ENCODE results near the gene GALNT9. TPM values are rescaled to one million over a fixed set of nuclear protein-coding genes. Genes with fewer than 3 reads are reported as not detected.
"Not testable (repeated sequence)": the region's sequence is repeated elsewhere in the genome, so short reads cannot be mapped to it uniquely, and the experiment has no call there.

Gene GALNT9
- total RNA-seq, result not detected

DNA sequence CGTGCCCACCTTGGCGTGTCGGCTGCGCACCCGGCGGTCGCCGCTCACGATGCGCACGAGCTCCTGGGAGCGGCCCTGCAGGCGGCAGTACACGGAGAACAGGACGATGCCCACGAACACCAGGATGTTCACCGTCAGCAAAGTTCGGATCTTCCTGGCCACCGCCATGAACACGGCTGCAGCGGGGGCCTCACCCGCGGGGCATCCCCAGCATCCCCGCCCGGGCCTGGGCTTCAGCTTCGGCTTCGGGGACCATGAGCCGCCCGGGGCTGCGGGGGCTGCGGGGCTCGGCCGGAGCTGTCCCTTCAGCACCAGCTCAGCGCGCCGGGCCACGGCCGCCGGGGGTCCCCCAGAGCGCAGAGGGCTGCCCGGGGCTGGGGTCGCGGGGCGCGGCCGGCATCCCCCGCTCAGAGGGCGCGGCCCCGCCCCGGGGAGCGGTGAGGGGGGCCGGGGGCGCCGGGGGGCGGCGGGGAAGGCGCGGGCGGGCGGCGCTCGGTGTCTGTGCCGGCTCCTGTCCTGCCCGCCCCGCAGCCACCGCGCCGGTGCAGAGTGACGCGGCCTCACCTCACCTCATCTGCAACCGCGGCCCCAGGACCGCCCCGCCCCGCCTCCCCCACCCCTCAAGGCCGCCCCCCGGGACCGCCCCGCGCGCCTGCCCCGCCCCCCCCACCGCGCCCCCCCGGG is at the start of gene GALNT9:
Gene GALNT9 (minus strand): TSS at position 554 of the 684 bp plus-strand sequence. CDS start 386 bp downstream, at position 168.
- DNase-seq, result no peak
- peaks cover 12 to 35% (median 12%) of the 10 kb centered on the region in 3 donors for H3K4me1 ChIP-seq
- no peak within 1 kb of the TSS for H3K27ac ChIP-seq
- WGBS, 2 donors, result no CpG with 5 or more reads among the region's 86 CpGs
- no peaks in the 10 kb centered on the region for H3K9me3 ChIP-seq
- TF ChIP-seq, protein P1, sequence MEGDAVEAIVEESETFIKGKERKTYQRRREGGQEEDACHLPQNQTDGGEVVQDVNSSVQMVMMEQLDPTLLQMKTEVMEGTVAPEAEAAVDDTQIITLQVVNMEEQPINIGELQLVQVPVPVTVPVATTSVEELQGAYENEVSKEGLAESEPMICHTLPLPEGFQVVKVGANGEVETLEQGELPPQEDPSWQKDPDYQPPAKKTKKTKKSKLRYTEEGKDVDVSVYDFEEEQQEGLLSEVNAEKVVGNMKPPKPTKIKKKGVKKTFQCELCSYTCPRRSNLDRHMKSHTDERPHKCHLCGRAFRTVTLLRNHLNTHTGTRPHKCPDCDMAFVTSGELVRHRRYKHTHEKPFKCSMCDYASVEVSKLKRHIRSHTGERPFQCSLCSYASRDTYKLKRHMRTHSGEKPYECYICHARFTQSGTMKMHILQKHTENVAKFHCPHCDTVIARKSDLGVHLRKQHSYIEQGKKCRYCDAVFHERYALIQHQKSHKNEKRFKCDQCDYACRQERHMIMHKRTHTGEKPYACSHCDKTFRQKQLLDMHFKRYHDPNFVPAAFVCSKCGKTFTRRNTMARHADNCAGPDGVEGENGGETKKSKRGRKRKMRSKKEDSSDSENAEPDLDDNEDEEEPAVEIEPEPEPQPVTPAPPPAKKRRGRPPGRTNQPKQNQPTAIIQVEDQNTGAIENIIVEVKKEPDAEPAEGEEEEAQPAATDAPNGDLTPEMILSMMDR (IDR thresholded peaks at IDR 0.05), result no peak
- no peak for TF ChIP-seq POLR2A (IDR thresholded peaks at IDR 0.05)
- intact Hi-C loops (cut with DNase I), result no loop called here
- peaks cover 0 to 100% (median 11%) of the 10 kb centered on the region in 4 donors for H3K27me3 ChIP-seq
- H3K36me3 ChIP-seq, result no peaks in the 10 kb centered on the region
- no peak within 1 kb of the TSS for H3K4me3 ChIP-seq

DNA sequence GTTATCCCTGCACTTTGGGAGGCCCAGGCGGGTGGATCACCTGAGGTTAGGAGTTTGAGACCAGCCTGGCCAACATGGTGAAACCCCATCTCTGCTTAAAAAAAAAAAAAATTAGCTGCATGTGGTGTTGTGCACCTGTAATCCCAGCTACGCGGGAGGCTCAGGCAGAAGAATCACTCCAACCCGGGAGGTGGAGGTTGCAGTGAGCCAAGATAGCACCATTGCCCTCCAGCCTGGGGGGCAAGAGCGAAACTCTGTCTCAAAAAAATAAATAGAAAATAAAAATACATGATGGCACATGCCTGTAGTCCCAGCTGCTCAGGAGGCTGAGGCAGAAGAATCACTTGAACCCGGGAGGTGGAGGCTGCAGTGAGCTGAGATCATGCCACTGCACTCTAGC is 49.7 kb upstream of the GALNT9 start:
- H3K27me3 ChIP-seq, result peaks cover 0 to 90% (median 5%) of the 10 kb centered on the region in 4 donors
- WGBS, 2 donors, result 64 to 79% methylated on average over 4 to 6 of the region's 6 CpGs
- H3K36me3 ChIP-seq; intact Hi-C loops (cut with DNase I); H3K4me1 ChIP-seq; DNase-seq; H3K4me3 ChIP-seq; H3K9me3 ChIP-seq; H3K27ac ChIP-seq: not testable (repeated sequence)

DNA sequence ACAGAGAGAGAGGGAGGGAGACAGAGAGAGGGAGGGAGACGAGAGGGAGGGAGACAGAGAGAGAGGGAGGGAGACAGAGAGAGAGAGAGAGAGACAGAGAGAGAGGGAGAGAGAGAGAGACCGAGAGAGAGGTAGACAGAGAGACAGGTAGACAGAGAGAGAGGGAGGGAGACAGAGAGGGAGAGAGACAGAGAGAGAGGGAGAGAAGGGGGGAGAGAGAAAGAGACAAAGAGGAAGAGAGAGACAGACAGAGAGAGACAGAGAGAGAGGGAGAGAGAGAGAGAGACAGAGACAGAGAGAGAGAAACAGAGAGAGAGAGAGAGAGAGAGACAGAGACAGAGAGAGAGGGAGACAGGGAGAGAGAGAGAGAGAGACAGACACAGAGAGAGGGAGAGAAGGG is 47.8 kb upstream of the GALNT9 start:
- no peak for DNase-seq
- Histone ChIP-seq H3K9me3 (peaks cover 0 to 2% (median 0%) of the 10 kb centered on the region in 3 donors), H3K36me3 (no peaks in the 10 kb centered on the region), H3K27me3 (peaks cover 0 to 91% (median 7%) of the 10 kb centered on the region in 4 donors), H3K27ac (no peak overlapping the region), H3K4me3 (no peak overlapping the region), H3K4me1 (no peaks in the 10 kb centered on the region)
- WGBS, 2 donors, result 44 to 53% methylated on average over 2 of the region's 2 CpGs
- intact Hi-C loops (cut with DNase I), result no loop called here
- no peak for TF ChIP-seq POLR2A (IDR thresholded peaks at IDR 0.05)
- TF ChIP-seq, protein P1 (IDR thresholded peaks at IDR 0.05), result no peak

DNA sequence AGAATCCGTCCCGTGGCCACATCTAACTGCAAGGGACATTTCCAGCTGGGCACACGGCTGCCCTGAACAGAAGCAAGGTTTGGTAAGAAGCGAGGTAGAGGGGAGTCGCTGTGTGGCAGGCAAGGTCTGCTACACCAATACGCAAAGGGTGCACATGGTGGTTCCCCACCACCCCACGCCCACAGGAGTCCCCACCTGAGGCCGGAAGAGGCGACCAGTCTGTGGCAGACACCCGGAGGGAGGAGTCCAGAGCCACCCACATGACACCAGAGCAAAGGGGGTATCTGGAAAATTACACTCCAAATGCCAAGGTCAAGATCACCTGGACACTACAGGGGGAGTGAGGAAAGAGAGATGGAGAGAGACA is 47.1 kb upstream of the GALNT9 start:
- DNase-seq, result no peak
- WGBS, 2 donors, result 54 to 64% methylated on average over 7 to 10 of the region's 10 CpGs
- TF ChIP-seq, protein P1 (IDR thresholded peaks at IDR 0.05), result no peak
- no peak for TF ChIP-seq POLR2A (IDR thresholded peaks at IDR 0.05)
- intact Hi-C loops (cut with DNase I), result no loop called here
- H3K4me1 ChIP-seq, result no peaks in the 10 kb centered on the region
- H3K36me3 ChIP-seq, result no peaks in the 10 kb centered on the region
- no peak overlapping the region for H3K27ac ChIP-seq
- peaks cover 0 to 91% (median 7%) of the 10 kb centered on the region in 4 donors for H3K27me3 ChIP-seq
- peaks cover 0 to 9% (median 4%) of the 10 kb centered on the region in 3 donors for H3K9me3 ChIP-seq
- no peak overlapping the region for H3K4me3 ChIP-seq

DNA sequence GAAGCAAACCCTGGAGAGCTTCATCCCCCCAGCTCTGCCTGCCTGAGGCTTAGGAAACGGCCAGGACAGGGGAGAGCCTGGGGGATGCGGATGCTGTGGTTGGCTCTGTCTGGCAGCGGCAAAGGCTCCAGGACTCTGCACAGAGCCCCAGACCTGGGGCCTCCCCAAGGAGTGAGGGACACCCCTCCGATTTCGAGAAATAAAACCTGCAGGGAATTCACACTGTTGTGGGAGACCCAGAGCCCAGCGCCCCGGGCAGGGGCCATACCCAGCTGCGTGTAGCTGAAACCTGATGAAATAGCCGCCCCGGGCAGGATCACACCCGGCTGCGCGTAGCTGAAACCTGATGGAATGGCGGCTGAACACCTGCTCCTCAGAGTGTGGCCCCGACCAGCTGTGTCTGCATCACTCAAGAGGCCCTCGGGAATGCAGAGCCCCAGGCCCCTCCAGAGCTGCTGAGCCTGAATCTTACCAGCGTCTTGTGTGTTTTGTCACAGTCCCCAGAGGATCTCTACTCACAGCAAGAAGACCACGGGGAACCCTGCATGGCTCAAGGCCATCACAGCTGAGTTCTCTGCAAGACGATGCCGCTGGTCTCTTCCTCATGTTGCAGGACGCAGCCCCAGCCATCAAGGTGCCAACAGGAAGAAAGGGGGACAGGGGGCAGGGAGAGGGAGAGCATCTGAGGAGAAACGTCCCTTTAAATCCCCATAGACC is 46.5 kb upstream of the GALNT9 start:
- Histone ChIP-seq H3K27me3 (peaks cover 0 to 91% (median 7%) of the 10 kb centered on the region in 4 donors), H3K4me3 (no peak overlapping the region), H3K27ac (no peak overlapping the region), H3K4me1 (no peaks in the 10 kb centered on the region), H3K36me3 (no peaks in the 10 kb centered on the region), H3K9me3 (peaks cover 0 to 13% (median 6%) of the 10 kb centered on the region in 3 donors)
- WGBS, 2 donors, result 67 to 68% methylated on average over 7 to 10 of the region's 22 CpGs
- no peak for DNase-seq
- no peak for TF ChIP-seq POLR2A (IDR thresholded peaks at IDR 0.05)
- TF ChIP-seq, protein P1 (IDR thresholded peaks at IDR 0.05), result no peak
- intact Hi-C loops (cut with DNase I), result no loop called here
